HCT116 (cell line): ENCODE measurements around the gene NR2F2. TPM values are rescaled to one million over a fixed set of nuclear protein-coding genes. Genes with fewer than 3 reads are reported as not detected.

ENCODE experiments used
- ATAC-seq: fragments of 200-7000 bp; cut with Tn5 transposase; 2 replicates; pipeline ENCODE4 v1.9.1; 2020; ENCODE audit warnings: mild to moderate bottlenecking, moderate library complexity
- BruUV-seq: library from RNA; stranded (reverse); fragments of 400-500 nt; replicated peaks from 2 replicates; lab custom pipeline; 2021; lab: Mats Ljungman, UMichigan
- CTCF ChIA-PET: fragments of 300-600 bp; sonication (Branson Sonifier 250); formaldehyde crosslinking; loops from one replicate; lab custom pipeline; 2021; ENCODE audit warnings: antibody characterized with exemption; lab: Charles Lee
- POLR2A ChIA-PET: fragments of 300-600, 350-600 bp; sonication (Branson Sonifier 250); formaldehyde crosslinking; loops from one replicate; lab custom pipeline; 2021; ENCODE audit warnings: antibody characterized with exemption; lab: Charles Lee
- RAD21 ChIA-PET, 2 experiments: fragments of 300-600 bp; sonication (Branson Sonifier 250); formaldehyde crosslinking; loops; one replicate each; lab custom pipeline; 2023; ENCODE audit warnings: low total read pairs in 2 of 2; ENCODE audit not compliant: uncharacterized antibody in 2 of 2, unreplicated experiment in 2 of 2, low non-redundant PET in 1 of 2; lab: Charles Lee
- DNase-seq: peaks from one replicate; pipeline ENCODE4 v3.0.0-alpha.2; 2010; ENCODE audit warnings: low read depth, low spot score
- H2AFZ ChIP-seq: fragments of 200-600 bp; shearing (Covaris generic), sonication (generic); 2 replicates; pipeline ENCODE4 v1.6.1; 2017; ENCODE audit warnings: low read depth, mixed run types, mixed read lengths, antibody characterized with exemption, low read length; ENCODE audit not compliant: poor library complexity, severe bottlenecking
- H3K27ac ChIP-seq: 2 replicates; pipeline ENCODE4 v1.5.1; 2012; ENCODE audit warnings: low read depth, low read length
- H3K27me3 ChIP-seq: fragments of 200-600 bp; sonication (generic); 2 replicates; pipeline ENCODE4 v1.6.1; 2016; ENCODE audit warnings: mixed run types, low read length, mixed read lengths; ENCODE audit not compliant: insufficient read depth
- H3K36me3 ChIP-seq, 2 experiments: fragments of 200-500 bp in 1 of 2; fragments of 200-600 bp in 1 of 2; sonication (Bioruptor generic) in 1 of 2; sonication (generic) in 1 of 2; 2 replicates each; pipeline versions ENCODE4 v1.5.1 to v1.6.1; 2014 to 2016; ENCODE audit warnings: low read length in 2 of 2, inconsistent platforms in 1 of 2, mixed read lengths in 1 of 2, mixed run types in 1 of 2; ENCODE audit not compliant: insufficient read depth in 2 of 2, control insufficient read depth in 1 of 2
- H3K4me1 ChIP-seq, 2 experiments: fragments of 200-600 bp in 1 of 2; sonication (generic) in 1 of 2; 2 replicates each; pipeline versions ENCODE4 v1.5.1 to v1.6.1; 2012 to 2017; ENCODE audit warnings: low read length in 2 of 2, inconsistent platforms in 1 of 2, mild to moderate bottlenecking in 1 of 2, mixed read lengths in 1 of 2, mixed run types in 1 of 2, moderate library complexity in 1 of 2; ENCODE audit not compliant: insufficient read depth in 2 of 2, control insufficient read depth in 1 of 2
- H3K4me2 ChIP-seq: fragments of 200-600 bp; sonication (generic); 2 replicates; pipeline ENCODE4 v1.6.1; 2017; ENCODE audit warnings: mixed run types, low read length, mixed read lengths
- H3K4me3 ChIP-seq, 2 experiments: fragments of 200-600 bp in 1 of 2; sonication (generic) in 1 of 2; replicated peaks in 1 of 2; 2 replicates each; pipeline ENCODE4 v1.5.1; 2011 to 2016; ENCODE audit warnings: low read length in 2 of 2, control low read depth in 1 of 2, low read depth in 1 of 2, mild to moderate bottlenecking in 1 of 2, mixed read lengths in 1 of 2, mixed run types in 1 of 2
- H3K79me2 ChIP-seq: fragments of 200-600 bp; sonication (generic); 2 replicates; pipeline ENCODE4 v1.6.1; 2017; ENCODE audit warnings: mild to moderate bottlenecking, mixed run types, low read length, moderate library complexity, mixed read lengths; ENCODE audit not compliant: insufficient read depth
- H3K9ac ChIP-seq: fragments of 200-600 bp; sonication (generic); 2 replicates; pipeline ENCODE4 v1.6.1; 2016; ENCODE audit warnings: low read length, mixed read lengths
- H3K9me2 ChIP-seq: fragments of 200-600 bp; sonication (generic), shearing (Covaris generic); 2 replicates; pipeline ENCODE4 v1.6.1; 2017; ENCODE audit warnings: mixed run types, mild to moderate bottlenecking, moderate library complexity; ENCODE audit not compliant: insufficient read depth
- H3K9me3 ChIP-seq, 2 experiments: fragments of 200-500 bp in 1 of 2; fragments of 200-600 bp in 1 of 2; sonication (Bioruptor generic) in 1 of 2; sonication (generic) in 1 of 2; 2 replicates each; pipeline ENCODE4 v1.6.1; 2014 to 2017; ENCODE audit warnings: low read length in 2 of 2, mixed read lengths in 2 of 2, inconsistent platforms in 1 of 2, low read depth in 1 of 2, mild to moderate bottlenecking in 1 of 2, mixed run types in 1 of 2, moderate library complexity in 1 of 2; ENCODE audit not compliant: control insufficient read depth in 1 of 2, insufficient read depth in 1 of 2
- H4K20me1 ChIP-seq: fragments of 200-600 bp; sonication (generic), shearing (Covaris generic); 2 replicates; pipeline ENCODE4 v1.6.1; 2017; ENCODE audit warnings: mixed run types, mild to moderate bottlenecking, moderate library complexity; ENCODE audit not compliant: insufficient read depth
- CTCF ChIP-seq, 3 experiments: fragments of 200-600 bp in 1 of 3; sonication (generic) in 1 of 3; IDR thresholded peaks in 2 of 3; conservative IDR thresholded peaks in 1 of 3; 2 replicates each; pipeline ENCODE4 v1.5.1; 2012 to 2017; ENCODE audit warnings: low read depth in 2 of 3, low read length in 2 of 3, antibody characterized with exemption in 1 of 3, borderline replicate concordance in 1 of 3, control low read depth in 1 of 3, mild to moderate bottlenecking in 1 of 3, mixed read lengths in 1 of 3, mixed run types in 1 of 3, moderate library complexity in 1 of 3; ENCODE audit not compliant: insufficient read depth in 1 of 3
- ELF1 ChIP-seq: IDR thresholded peaks from 2 replicates; pipeline ENCODE4 v1.6.1; 2012; ENCODE audit warnings: low read depth, borderline replicate concordance
- EZH2 ChIP-seq: fragments of 200-600 bp; sonication (generic); IDR thresholded peaks from 2 replicates; pipeline ENCODE4 v1.6.1; 2017; ENCODE audit warnings: antibody characterized with exemption, mixed run types
- FOSL1 ChIP-seq: IDR thresholded peaks from 2 replicates; pipeline ENCODE4 v1.6.1; 2012; ENCODE audit warnings: low read depth
- JUND ChIP-seq: IDR thresholded peaks from 2 replicates; pipeline ENCODE4 v1.6.1; 2012
- MAX ChIP-seq: IDR thresholded peaks from 2 replicates; pipeline ENCODE4 v1.6.1; 2012
- POLR2AphosphoS5 ChIP-seq: IDR thresholded peaks from 2 replicates; pipeline ENCODE4 v1.6.1; 2011; ENCODE audit warnings: mild to moderate bottlenecking, low read depth, low read length, moderate library complexity
- RAD21 ChIP-seq: IDR thresholded peaks from 2 replicates; pipeline ENCODE4 v1.6.1; 2012; ENCODE audit warnings: low read depth, mild to moderate bottlenecking
- REST ChIP-seq: IDR thresholded peaks from 2 replicates; pipeline ENCODE4 v1.6.1; 2012; ENCODE audit warnings: low read depth
- SP1 ChIP-seq: IDR thresholded peaks from 2 replicates; pipeline ENCODE4 v1.6.1; 2012; ENCODE audit warnings: low read depth
- SRF ChIP-seq: IDR thresholded peaks from 2 replicates; pipeline ENCODE4 v1.6.1; 2012; ENCODE audit warnings: low read depth
- TCF7L2 ChIP-seq: IDR thresholded peaks from 2 replicates; pipeline ENCODE4 v1.7.0; 2011; ENCODE audit warnings: borderline replicate concordance, inconsistent platforms; ENCODE audit not compliant: insufficient read depth, insufficient read length; ENCODE audit errors: extremely low read depth
- YY1 ChIP-seq: IDR thresholded peaks from 2 replicates; pipeline ENCODE4 v1.6.1; 2011; ENCODE audit warnings: low read length, low read depth, moderate library complexity, mild to moderate bottlenecking; ENCODE audit not compliant: insufficient replicate concordance; ENCODE audit errors: extremely low read depth
- ZNF274 ChIP-seq: fragments of 200-500 bp; sonication (Bioruptor generic); IDR thresholded peaks from 2 replicates; pipeline ENCODE4 v1.6.1; 2014; ENCODE audit warnings: mild to moderate bottlenecking, low read depth, low read length, inconsistent platforms
- intact Hi-C: fragments of 100-400 bp; cut with micrococcal nuclease; formaldehyde crosslinking; loops from 2 replicates; pipeline ENCODE4 v1.10.0; 2022
- total RNA-seq: library from RNA; stranded (reverse); gene quantifications from one replicate; pipeline ENCODE4 v1.2.1, GENCODE V29; 2021; ENCODE audit not compliant: unreplicated experiment

The NR2F2 gene
- total RNA-seq, 1 experiment from 2014 or later: 61.4 TPM

DNA sequence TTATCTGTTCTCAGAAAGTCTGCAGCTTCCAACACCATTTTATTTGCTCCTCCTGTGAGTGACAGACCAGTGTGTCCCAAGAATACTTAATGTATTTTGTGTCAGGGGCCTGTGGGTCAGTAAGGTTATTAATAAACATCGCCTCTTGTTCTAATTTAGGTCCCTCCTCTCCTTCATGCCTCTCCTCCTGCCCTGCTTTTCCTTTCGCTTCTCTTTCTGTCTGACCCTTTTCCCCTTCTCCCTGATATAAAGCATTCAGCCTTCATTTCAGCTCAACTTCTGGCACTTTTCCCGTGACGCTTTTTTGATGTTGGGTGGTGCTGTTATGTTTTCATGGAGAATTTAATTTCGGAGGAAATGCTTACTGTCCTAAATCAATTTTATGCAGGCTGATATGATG, 29.7 kb upstream of the NR2F2 start:
- no peak overlapping the region for H3K4me2 ChIP-seq
- H3K9me3 ChIP-seq: 0 out of 4 replicates have a peak, but pooled peaks cover 0 to 4% of the 10 kb centered on the region in 2 experiments
- no peak overlapping the region for H3K27ac ChIP-seq
- ATAC-seq: no peak
- no peaks in the 10 kb centered on the region for H4K20me1 ChIP-seq
- no peaks in the 10 kb centered on the region for H3K27me3 ChIP-seq
- H3K9me2 ChIP-seq: no peaks in the 10 kb centered on the region
- TF ChIP-seq ELF1 (no peak), YY1 (no peak), MAX (no peak), TCF7L2 (no peak), JUND (no peak), CTCF (IDR thresholded peaks at IDR 0.05 in 2 of 3, conservative IDR thresholded peaks at IDR 0.05 in 1 of 3; ENCODE audit: borderline replicate concordance in 1 of 3, insufficient read depth in 1 of 3, low read depth in 2 of 3, low read length in 2 of 3) (no peak), ZNF274 (no peak), EZH2 (no peak), SRF (no peak), FOSL1 (no peak), REST (no peak), POLR2AphosphoS5 (no peak), SP1 (no peak), RAD21 (no peak)
- CTCF ChIA-PET: no interaction called here
- H3K9ac ChIP-seq: no peak overlapping the region
- DNase-seq: no peak
- RAD21 ChIA-PET: no interaction called here
- POLR2A ChIA-PET: no interaction called here
- no peaks in the 10 kb centered on the region for H3K79me2 ChIP-seq
- no TSS peak for BruUV-seq
- H3K36me3 ChIP-seq: peaks cover 0 to 4% of the 10 kb centered on the region in 2 experiments; a peak in 1 of 4 replicates
- intact Hi-C loops: no loop called here
- no peak overlapping the region for H2AFZ ChIP-seq
- peaks cover 0 to 7% of the 10 kb centered on the region in 2 experiments; a peak in 1 of 4 replicates for H3K4me1 ChIP-seq
- H3K4me3 ChIP-seq: no peak overlapping the region
